Measurements from ENCODE around the gene UNC80. TPM values are rescaled to one million over a fixed set of nuclear protein-coding genes. Genes with fewer than 3 reads are reported as not detected.

UNC80 gene
- total and polyA plus RNA-seq, 2 experiments from 2014 or later: not detected

GRCh38 chr2:209900638-209901037, 129.0 kb downstream of the UNC80 start:
- H3K27ac ChIP-seq: no peak overlapping the region
- no peak for TF ChIP-seq EZH2phosphoT487 (IDR thresholded peaks at IDR 0.05; ENCODE audit: insufficient read depth, low read depth)
- TF ChIP-seq EZH2 (IDR thresholded peaks at IDR 0.05; ENCODE audit: insufficient read depth, poor library complexity, severe bottlenecking): no peak
- H2AFZ ChIP-seq: no peak overlapping the region
- no peaks in the 10 kb centered on the region for H3F3A ChIP-seq (ENCODE audit: insufficient read depth)
- no peak overlapping the region for H3K4me2 ChIP-seq (ENCODE audit: unreplicated experiment)
- WGBS, 2 experiments (ENCODE audit: low coverage in 1 of 2, low lambda C conversion rate in 2 of 2, missing lambda C conversion rate in 2 of 2): 25 to 53% methylated on average over 1 of the region's 1 CpG
- H3K9ac ChIP-seq: no peak overlapping the region
- H3K4me1 ChIP-seq (ENCODE audit: insufficient read depth): no peaks in the 10 kb centered on the region
- no peaks in the 10 kb centered on the region for H3K27me3 ChIP-seq (replicated peaks; ENCODE audit: insufficient read depth)
- H3K79me2 ChIP-seq (ENCODE audit: insufficient read depth): no peaks in the 10 kb centered on the region
- H3K4me3 ChIP-seq: no peak overlapping the region
- H4K20me1 ChIP-seq (ENCODE audit: insufficient read depth): no peaks in the 10 kb centered on the region
- no peak for DNase-seq
- H3K9me2 ChIP-seq (ENCODE audit: insufficient read depth): no peaks in the 10 kb centered on the region
- in situ Hi-C loops (cut with MboI): no loop called here
- no peaks in the 10 kb centered on the region for H3K9me3 ChIP-seq (ENCODE audit: low read depth)
- H3K36me3 ChIP-seq (ENCODE audit: low read depth): no peaks in the 10 kb centered on the region

GRCh38 chr2:209901172-209901571, 129.5 kb downstream of the UNC80 start:
- H2AFZ ChIP-seq: no peak overlapping the region
- no peaks in the 10 kb centered on the region for H3K36me3 ChIP-seq (ENCODE audit: low read depth)
- no peak overlapping the region for H3K9ac ChIP-seq
- no peak overlapping the region for H3K4me3 ChIP-seq
- no peaks in the 10 kb centered on the region for H3F3A ChIP-seq (ENCODE audit: insufficient read depth)
- H3K9me2 ChIP-seq (ENCODE audit: insufficient read depth): no peaks in the 10 kb centered on the region
- H3K27ac ChIP-seq: no peak overlapping the region
- no peak for TF ChIP-seq EZH2 (IDR thresholded peaks at IDR 0.05; ENCODE audit: insufficient read depth, poor library complexity, severe bottlenecking)
- no peak for TF ChIP-seq EZH2phosphoT487 (IDR thresholded peaks at IDR 0.05; ENCODE audit: insufficient read depth, low read depth)
- 24 to 31% methylated on average over 2 of the region's 2 CpGs for WGBS, 2 experiments (ENCODE audit: low coverage in 1 of 2, low lambda C conversion rate in 2 of 2, missing lambda C conversion rate in 2 of 2)
- in situ Hi-C loops (cut with MboI): no loop called here
- no peaks in the 10 kb centered on the region for H3K4me1 ChIP-seq (ENCODE audit: insufficient read depth)
- H3K9me3 ChIP-seq (ENCODE audit: low read depth): no peaks in the 10 kb centered on the region
- H4K20me1 ChIP-seq (ENCODE audit: insufficient read depth): no peaks in the 10 kb centered on the region
- no peaks in the 10 kb centered on the region for H3K27me3 ChIP-seq (replicated peaks; ENCODE audit: insufficient read depth)
- no peaks in the 10 kb centered on the region for H3K79me2 ChIP-seq (ENCODE audit: insufficient read depth)
- H3K4me2 ChIP-seq (ENCODE audit: unreplicated experiment): no peak overlapping the region
- DNase-seq: no peak

DNA sequence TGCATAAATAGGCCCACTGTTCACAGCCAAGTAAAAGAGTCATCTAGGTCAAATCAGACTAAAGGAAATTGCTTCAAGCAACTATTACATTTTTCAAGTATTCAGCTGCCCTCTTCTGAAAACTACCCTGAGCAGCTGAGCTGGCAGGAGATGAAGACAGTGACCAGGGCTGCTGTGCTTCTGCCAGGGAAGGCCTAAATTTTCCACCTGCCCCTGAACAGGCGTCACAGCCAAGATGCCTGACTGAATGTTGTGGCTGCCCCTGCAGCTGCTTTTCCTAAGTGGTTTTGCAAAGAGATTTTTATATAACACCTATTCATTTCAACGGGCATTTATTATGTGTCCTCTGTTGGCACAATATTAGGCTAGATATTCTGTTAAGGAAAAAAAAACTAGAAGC, 134.1 kb downstream of the UNC80 start:
- H3K27ac ChIP-seq: no peak overlapping the region
- no peak overlapping the region for H3K4me3 ChIP-seq
- in situ Hi-C loops (cut with MboI): no loop called here
- H4K20me1 ChIP-seq (ENCODE audit: insufficient read depth): no peaks in the 10 kb centered on the region
- no peak for DNase-seq
- TF ChIP-seq EZH2 (IDR thresholded peaks at IDR 0.05; ENCODE audit: insufficient read depth, poor library complexity, severe bottlenecking): no peak
- H3K27me3 ChIP-seq (replicated peaks; ENCODE audit: insufficient read depth): no peaks in the 10 kb centered on the region
- H3K9me2 ChIP-seq (ENCODE audit: insufficient read depth): no peaks in the 10 kb centered on the region
- H3K9ac ChIP-seq: no peak overlapping the region
- H3K36me3 ChIP-seq (ENCODE audit: low read depth): no peaks in the 10 kb centered on the region
- H3K4me2 ChIP-seq (ENCODE audit: unreplicated experiment): no peak overlapping the region
- no peaks in the 10 kb centered on the region for H3K4me1 ChIP-seq (ENCODE audit: insufficient read depth)
- H2AFZ ChIP-seq: no peak overlapping the region
- H3F3A ChIP-seq (ENCODE audit: insufficient read depth): no peaks in the 10 kb centered on the region
- H3K9me3 ChIP-seq (ENCODE audit: low read depth): no peaks in the 10 kb centered on the region
- no peaks in the 10 kb centered on the region for H3K79me2 ChIP-seq (ENCODE audit: insufficient read depth)
- 15 to 18% methylated on average over 2 of the region's 2 CpGs for WGBS, 2 experiments (ENCODE audit: low coverage in 1 of 2, low lambda C conversion rate in 2 of 2, missing lambda C conversion rate in 2 of 2)

DNA sequence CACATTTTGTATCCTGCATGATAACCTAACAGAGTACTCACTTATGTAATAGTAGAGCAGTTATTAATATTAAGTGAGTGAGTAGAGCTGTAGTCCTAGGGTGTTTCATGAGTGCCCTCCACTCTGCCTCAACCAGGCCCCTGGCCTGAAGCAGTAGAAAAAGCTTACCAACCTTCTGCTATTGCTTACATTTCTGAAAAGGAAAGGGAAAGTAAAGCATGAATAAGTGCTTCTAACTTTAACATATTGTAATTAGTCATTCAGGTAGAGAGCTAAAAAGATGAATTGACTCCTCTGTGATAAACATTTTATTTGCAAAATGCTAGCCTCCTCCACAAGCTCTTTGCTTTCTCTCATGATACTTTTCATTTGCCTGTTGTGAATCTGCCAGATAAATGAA, 136.1 kb downstream of the UNC80 start:
- H2AFZ ChIP-seq: no peak overlapping the region
- no peaks in the 10 kb centered on the region for H4K20me1 ChIP-seq (ENCODE audit: insufficient read depth)
- no peaks in the 10 kb centered on the region for H3K79me2 ChIP-seq (ENCODE audit: insufficient read depth)
- H3F3A ChIP-seq (ENCODE audit: insufficient read depth): no peaks in the 10 kb centered on the region
- in situ Hi-C loops (cut with MboI): no loop called here
- H3K27ac ChIP-seq: no peak overlapping the region
- no peak for TF ChIP-seq EZH2 (IDR thresholded peaks at IDR 0.05; ENCODE audit: insufficient read depth, poor library complexity, severe bottlenecking)
- no peak for TF ChIP-seq EZH2phosphoT487 (IDR thresholded peaks at IDR 0.05; ENCODE audit: insufficient read depth, low read depth)
- no peak overlapping the region for H3K4me2 ChIP-seq (ENCODE audit: unreplicated experiment)
- no peaks in the 10 kb centered on the region for H3K27me3 ChIP-seq (replicated peaks; ENCODE audit: insufficient read depth)
- H3K9ac ChIP-seq: no peak overlapping the region
- no peak for DNase-seq
- no peaks in the 10 kb centered on the region for H3K36me3 ChIP-seq (ENCODE audit: low read depth)
- no peak overlapping the region for H3K4me3 ChIP-seq
- no peaks in the 10 kb centered on the region for H3K4me1 ChIP-seq (ENCODE audit: insufficient read depth)
- H3K9me2 ChIP-seq (ENCODE audit: insufficient read depth): no peaks in the 10 kb centered on the region
- no peaks in the 10 kb centered on the region for H3K9me3 ChIP-seq (ENCODE audit: low read depth)

- no peaks in the 10 kb centered on the region for H3K27me3 ChIP-seq (replicated peaks; ENCODE audit: insufficient read depth)
- H3K27ac ChIP-seq: no peak overlapping the region
- no peaks in the 10 kb centered on the region for H3K9me3 ChIP-seq (ENCODE audit: low read depth)
- H3K4me2 ChIP-seq (ENCODE audit: unreplicated experiment): no peak overlapping the region
- H3F3A ChIP-seq (ENCODE audit: insufficient read depth): no peaks in the 10 kb centered on the region
- H2AFZ ChIP-seq: no peak overlapping the region
- H3K9ac ChIP-seq: no peak overlapping the region
- in situ Hi-C loops (cut with MboI): no loop called here
- no peaks in the 10 kb centered on the region for H3K36me3 ChIP-seq (ENCODE audit: low read depth)
- no peak overlapping the region for H3K4me3 ChIP-seq
- no peak for TF ChIP-seq EZH2 (IDR thresholded peaks at IDR 0.05; ENCODE audit: insufficient read depth, poor library complexity, severe bottlenecking)
- TF ChIP-seq EZH2phosphoT487 (IDR thresholded peaks at IDR 0.05; ENCODE audit: insufficient read depth, low read depth): no peak
- 41 to 50% methylated on average over 1 of the region's 1 CpG for WGBS, 2 experiments (ENCODE audit: low coverage in 1 of 2, low lambda C conversion rate in 2 of 2, missing lambda C conversion rate in 2 of 2)
- H3K9me2 ChIP-seq (ENCODE audit: insufficient read depth): no peaks in the 10 kb centered on the region
- no peak for DNase-seq
- H3K4me1 ChIP-seq (ENCODE audit: insufficient read depth): no peaks in the 10 kb centered on the region
- no peaks in the 10 kb centered on the region for H4K20me1 ChIP-seq (ENCODE audit: insufficient read depth)
- no peaks in the 10 kb centered on the region for H3K79me2 ChIP-seq (ENCODE audit: insufficient read depth)
Observed at GRCh38 chr2:209908511-209908910, 136.9 kb downstream of the UNC80 start.

All from GM23248 (cell line).